Measurements from ENCODE around the gene PKD1.

The PKD1 gene

DNA sequence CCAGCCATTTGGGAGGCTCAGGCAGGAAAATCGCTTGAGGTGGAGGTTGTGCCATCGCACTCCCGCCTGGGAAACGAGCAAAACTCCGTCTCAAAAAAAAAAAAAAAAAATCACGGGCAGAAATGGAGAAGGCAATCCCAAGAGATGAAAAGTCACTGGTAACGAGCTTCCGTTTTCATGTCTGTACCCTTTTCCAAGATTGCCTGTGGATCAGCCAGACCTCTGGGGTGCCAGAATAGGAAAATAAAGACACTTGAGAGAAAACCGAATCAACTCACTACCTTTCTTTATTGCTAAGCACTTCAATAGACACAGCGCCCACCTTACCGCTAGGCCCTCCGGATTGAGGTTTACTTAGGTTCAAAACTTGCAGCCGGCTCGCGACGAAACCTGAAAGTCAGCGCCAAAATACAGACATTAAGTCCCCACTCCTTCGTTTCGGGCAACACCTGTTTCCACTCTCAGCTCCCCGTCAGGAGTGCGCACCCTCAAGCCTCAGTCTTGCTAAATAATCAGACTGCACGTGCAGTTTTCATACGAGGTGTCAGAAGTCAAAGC, 18.9 kb upstream of the PKD1 start:
- DNase-seq (ENCODE audit: insufficient read length, low spot score) = no peak

DNA sequence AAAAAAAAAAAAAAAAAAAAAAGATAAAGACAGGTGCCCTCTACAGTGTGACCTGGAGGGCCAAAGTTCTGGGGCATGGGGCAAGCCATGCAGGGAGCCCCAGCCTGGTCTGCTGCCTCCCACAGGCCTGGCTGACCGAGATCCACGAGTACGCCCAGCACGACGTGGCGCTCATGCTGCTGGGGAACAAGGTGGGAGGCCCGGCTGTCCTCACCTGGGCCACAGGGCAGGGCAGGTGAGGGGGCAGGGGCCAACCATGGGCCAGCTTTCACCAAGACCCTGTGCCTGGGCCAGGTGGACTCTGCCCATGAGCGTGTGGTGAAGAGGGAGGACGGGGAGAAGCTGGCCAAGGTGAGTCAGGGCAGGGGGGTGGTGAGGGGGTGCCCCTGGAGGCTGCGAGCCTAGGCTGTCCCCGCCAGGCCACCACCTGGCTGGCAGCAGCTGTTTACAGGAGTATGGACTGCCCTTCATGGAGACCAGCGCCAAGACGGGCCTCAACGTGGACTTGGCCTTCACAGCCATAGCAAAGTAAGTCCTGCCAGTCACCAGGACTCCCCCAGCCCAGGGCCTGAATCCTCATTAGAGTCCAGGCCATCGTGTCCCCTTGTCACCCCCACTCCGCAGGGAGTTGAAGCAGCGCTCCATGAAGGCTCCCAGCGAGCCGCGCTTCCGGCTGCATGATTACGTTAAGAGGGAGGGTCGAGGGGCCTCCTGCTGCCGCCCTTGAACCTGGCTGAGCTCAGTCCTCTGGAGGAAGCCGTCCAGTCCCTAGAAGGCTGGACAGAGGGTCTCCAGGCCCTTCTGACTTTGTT, 17.2 kb upstream of the PKD1 start:
- DNase-seq (ENCODE audit: insufficient read length, low spot score) = no peak
- FAIRE-seq = peak; percentile 52
- no peak for TF ChIP-seq SPI1 (IDR thresholded peaks at IDR 0.05; ENCODE audit: low read depth, low read length)
- TF ChIP-seq POLR2AphosphoS5 (IDR thresholded peaks at IDR 0.05; ENCODE audit: low read depth, low read length) = peak; percentile 87
- peak; percentile 39; the same call in 1 of the 2 replicates for TF ChIP-seq POLR2A (IDR thresholded peaks at IDR 0.05; ENCODE audit: low read depth, low read length)
- no peak for TF ChIP-seq TAF1 (IDR thresholded peaks at IDR 0.05; ENCODE audit: low read depth, low read length)
- no peak for TF ChIP-seq PAX5 (IDR thresholded peaks at IDR 0.05; ENCODE audit: insufficient read depth, low read length, severe bottlenecking)
- TF ChIP-seq POU2F2 (IDR thresholded peaks at IDR 0.05; ENCODE audit: low read depth, low read length) = 0 out of 2 replicates have a peak, but pooled peaks have one; percentile 5

More for the DNA sequence above, 18.9 kb upstream of the PKD1 start:
- TF ChIP-seq TAF1 (IDR thresholded peaks at IDR 0.05; ENCODE audit: low read depth, low read length) = no peak
- TF ChIP-seq POU2F2 (IDR thresholded peaks at IDR 0.05; ENCODE audit: low read depth, low read length) = no peak
- TF ChIP-seq PAX5 (IDR thresholded peaks at IDR 0.05; ENCODE audit: insufficient read depth, low read length, severe bottlenecking) = no peak
- no peak for TF ChIP-seq SPI1 (IDR thresholded peaks at IDR 0.05; ENCODE audit: low read depth, low read length)
- TF ChIP-seq POLR2A (IDR thresholded peaks at IDR 0.05; ENCODE audit: low read depth, low read length) = no peak
- no peak for TF ChIP-seq POLR2AphosphoS5 (IDR thresholded peaks at IDR 0.05; ENCODE audit: low read depth, low read length)
- peak; percentile 43 for FAIRE-seq

GRCh38 chr16:2151188-2152091, 15.7 kb upstream of the PKD1 start:
- FAIRE-seq (no peak), DNase-seq (ENCODE audit: insufficient read length, low spot score) (no peak)
- TF ChIP-seq PAX5 (IDR thresholded peaks at IDR 0.05; ENCODE audit: insufficient read depth, low read length, severe bottlenecking) (no peak), TAF1 (IDR thresholded peaks at IDR 0.05; ENCODE audit: low read depth, low read length) (no peak), POU2F2 (IDR thresholded peaks at IDR 0.05; ENCODE audit: low read depth, low read length) (0 out of 2 replicates have a peak, but pooled peaks have one; percentile 10), POLR2A (IDR thresholded peaks at IDR 0.05; ENCODE audit: low read depth, low read length) (no peak; the same call in 1 of the 2 replicates), POLR2AphosphoS5 (IDR thresholded peaks at IDR 0.05; ENCODE audit: low read depth, low read length) (peak; percentile 63; the same call in 1 of the 2 replicates), SPI1 (IDR thresholded peaks at IDR 0.05; ENCODE audit: low read depth, low read length) (no peak)

DNA sequence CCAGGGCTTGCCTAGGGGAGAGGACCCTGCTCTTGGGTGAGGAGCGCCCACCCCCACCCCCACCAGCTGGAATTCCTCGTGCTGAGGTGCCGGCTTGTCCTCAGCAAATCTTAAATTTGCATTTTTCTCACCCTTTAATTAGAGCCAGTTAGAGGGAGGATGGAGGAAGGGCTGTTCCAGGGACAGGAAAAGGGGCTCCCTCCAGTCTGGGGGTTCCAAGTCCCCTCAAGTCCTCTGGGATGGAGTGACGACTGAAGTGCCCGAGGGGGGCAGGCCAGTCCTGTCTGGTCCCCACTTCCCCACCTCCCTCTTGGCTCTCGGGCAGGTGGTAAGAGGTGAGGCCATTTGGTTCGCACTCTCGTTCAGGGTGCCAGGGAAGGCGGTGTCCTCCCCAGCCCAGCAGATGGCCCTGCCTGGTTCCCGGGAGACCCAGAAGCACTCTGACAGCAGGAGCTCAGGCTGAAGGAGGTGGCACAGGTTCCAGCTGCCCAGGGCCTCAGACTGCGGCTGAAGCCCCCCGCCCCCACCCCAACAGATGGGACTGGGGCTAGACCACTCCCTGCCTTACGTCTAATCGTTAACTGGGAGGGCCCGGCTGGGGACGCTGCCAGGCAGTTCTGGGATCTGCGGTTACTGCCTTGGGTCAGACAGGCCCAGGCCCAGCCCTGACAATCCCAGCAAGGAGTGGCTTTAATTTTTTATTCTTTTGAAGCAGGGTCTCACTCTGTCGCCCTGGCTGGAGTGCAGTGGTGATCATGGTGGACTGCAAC, 14.9 kb upstream of the PKD1 start:
- FAIRE-seq (no peak), DNase-seq (ENCODE audit: insufficient read length, low spot score) (no peak)
- TF ChIP-seq POLR2AphosphoS5 (IDR thresholded peaks at IDR 0.05; ENCODE audit: low read depth, low read length) (no peak), SPI1 (IDR thresholded peaks at IDR 0.05; ENCODE audit: low read depth, low read length) (no peak), PAX5 (IDR thresholded peaks at IDR 0.05; ENCODE audit: insufficient read depth, low read length, severe bottlenecking) (no peak), POU2F2 (IDR thresholded peaks at IDR 0.05; ENCODE audit: low read depth, low read length) (no peak), POLR2A (IDR thresholded peaks at IDR 0.05; ENCODE audit: low read depth, low read length) (no peak), TAF1 (IDR thresholded peaks at IDR 0.05; ENCODE audit: low read depth, low read length) (no peak)

DNA sequence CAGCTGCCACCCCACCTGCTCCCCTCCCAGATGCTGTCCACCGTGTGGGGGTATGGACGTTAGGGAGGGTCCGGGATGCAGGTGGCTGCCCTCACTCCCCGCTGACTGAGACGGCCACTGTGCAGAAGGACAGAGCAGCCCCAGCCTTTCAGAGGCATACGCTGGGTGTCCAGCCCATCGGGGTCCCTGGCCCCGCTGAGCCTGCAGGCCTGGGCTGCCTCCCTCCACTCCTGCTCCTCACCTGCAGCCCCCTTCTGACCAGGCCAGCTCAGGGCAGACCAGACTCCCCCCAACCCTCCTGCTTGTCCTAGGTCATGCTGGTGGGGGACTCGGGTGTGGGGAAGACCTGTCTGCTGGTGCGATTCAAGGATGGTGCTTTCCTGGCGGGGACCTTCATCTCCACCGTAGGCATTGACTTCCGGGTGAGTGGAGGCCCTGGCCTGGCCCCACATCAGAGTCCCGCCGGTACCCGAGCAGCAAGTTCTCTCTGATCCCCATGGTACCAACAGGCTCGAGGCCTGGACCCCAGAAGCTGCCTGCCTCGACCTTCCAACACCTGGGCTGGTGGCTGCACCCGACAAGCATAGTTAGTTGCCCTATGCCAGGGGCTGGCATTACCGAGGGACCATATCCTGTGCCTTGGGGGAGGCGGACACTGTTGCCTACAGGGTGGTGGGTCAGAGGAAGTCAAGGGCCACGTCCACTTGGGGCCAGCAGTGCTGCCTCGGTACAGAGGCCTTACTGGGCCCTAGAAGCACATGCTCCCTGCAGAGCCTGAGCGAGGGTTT, 14.1 kb upstream of the PKD1 start:
- DNase-seq (ENCODE audit: insufficient read length, low spot score) = no peak
- no peak for FAIRE-seq
- TF ChIP-seq POLR2AphosphoS5 (IDR thresholded peaks at IDR 0.05; ENCODE audit: low read depth, low read length) (no peak), POLR2A (IDR thresholded peaks at IDR 0.05; ENCODE audit: low read depth, low read length) (no peak), PAX5 (IDR thresholded peaks at IDR 0.05; ENCODE audit: insufficient read depth, low read length, severe bottlenecking) (no peak), POU2F2 (IDR thresholded peaks at IDR 0.05; ENCODE audit: low read depth, low read length) (no peak), TAF1 (IDR thresholded peaks at IDR 0.05; ENCODE audit: low read depth, low read length) (no peak), SPI1 (IDR thresholded peaks at IDR 0.05; ENCODE audit: low read depth, low read length) (no peak)

- FAIRE-seq (no peak), DNase-seq (ENCODE audit: insufficient read length, low spot score) (no peak)
- TF ChIP-seq TAF1 (IDR thresholded peaks at IDR 0.05; ENCODE audit: low read depth, low read length) (no peak), POLR2AphosphoS5 (IDR thresholded peaks at IDR 0.05; ENCODE audit: low read depth, low read length) (no peak), POU2F2 (IDR thresholded peaks at IDR 0.05; ENCODE audit: low read depth, low read length) (no peak), POLR2A (IDR thresholded peaks at IDR 0.05; ENCODE audit: low read depth, low read length) (no peak), SPI1 (IDR thresholded peaks at IDR 0.05; ENCODE audit: low read depth, low read length) (no peak), PAX5 (IDR thresholded peaks at IDR 0.05; ENCODE audit: insufficient read depth, low read length, severe bottlenecking) (no peak)
These were observed 13.3 kb upstream of the PKD1 start for GRCh38 chr16:2148714-2149629.

All from GM12891 (cell line).